PC-3 (cell line): ENCODE results near the gene ZNF507.

Source experiments
- EZH2 ChIP-seq: fragments of 300-600 bp; sonication (generic); IDR thresholded peaks from one replicate; pipeline ENCODE4 v1.6.1; 2017; ENCODE audit warnings: antibody characterized with exemption, mild to moderate bottlenecking, low read length; ENCODE audit not compliant: unreplicated experiment
- TF ChIP-seq, protein P1 (sequence below): fragments of 300-600 bp; sonication (generic); conservative IDR thresholded peaks from 2 replicates; pipeline ENCODE4 v1.5.1; 2017; ENCODE audit warnings: antibody characterized with exemption, low read depth, mild to moderate bottlenecking, low read length

DNA sequence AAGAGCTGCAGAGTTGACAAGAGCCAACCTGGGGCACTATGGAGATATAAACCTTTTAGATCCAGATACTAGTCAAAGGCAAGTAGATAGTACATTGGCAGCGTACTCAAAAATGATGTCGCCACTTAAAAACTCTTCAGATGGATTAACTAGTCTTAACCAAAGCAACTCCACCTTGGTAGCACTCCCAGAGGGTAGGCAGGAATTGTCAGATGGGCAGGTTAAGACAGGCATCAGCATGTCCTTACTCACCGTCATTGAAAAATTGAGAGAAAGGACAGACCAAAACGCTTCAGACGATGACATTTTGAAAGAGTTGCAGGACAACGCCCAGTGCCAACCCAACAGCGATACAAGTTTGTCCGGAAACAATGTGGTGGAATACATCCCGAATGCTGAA, 8.9 kb downstream of the ZNF507 start:
- TF ChIP-seq, protein P1, sequence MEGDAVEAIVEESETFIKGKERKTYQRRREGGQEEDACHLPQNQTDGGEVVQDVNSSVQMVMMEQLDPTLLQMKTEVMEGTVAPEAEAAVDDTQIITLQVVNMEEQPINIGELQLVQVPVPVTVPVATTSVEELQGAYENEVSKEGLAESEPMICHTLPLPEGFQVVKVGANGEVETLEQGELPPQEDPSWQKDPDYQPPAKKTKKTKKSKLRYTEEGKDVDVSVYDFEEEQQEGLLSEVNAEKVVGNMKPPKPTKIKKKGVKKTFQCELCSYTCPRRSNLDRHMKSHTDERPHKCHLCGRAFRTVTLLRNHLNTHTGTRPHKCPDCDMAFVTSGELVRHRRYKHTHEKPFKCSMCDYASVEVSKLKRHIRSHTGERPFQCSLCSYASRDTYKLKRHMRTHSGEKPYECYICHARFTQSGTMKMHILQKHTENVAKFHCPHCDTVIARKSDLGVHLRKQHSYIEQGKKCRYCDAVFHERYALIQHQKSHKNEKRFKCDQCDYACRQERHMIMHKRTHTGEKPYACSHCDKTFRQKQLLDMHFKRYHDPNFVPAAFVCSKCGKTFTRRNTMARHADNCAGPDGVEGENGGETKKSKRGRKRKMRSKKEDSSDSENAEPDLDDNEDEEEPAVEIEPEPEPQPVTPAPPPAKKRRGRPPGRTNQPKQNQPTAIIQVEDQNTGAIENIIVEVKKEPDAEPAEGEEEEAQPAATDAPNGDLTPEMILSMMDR: no peak
- TF ChIP-seq EZH2: no peak
